H1 (cell line): ENCODE results near the gene CASP9. TPM values are rescaled to one million over a fixed set of nuclear protein-coding genes. Genes with fewer than 3 reads are reported as not detected.

ENCODE experiments used
- CTCF ChIA-PET: fragments of 300-600 bp; sonication (Branson Sonifier 250); formaldehyde crosslinking; loops from one replicate; lab custom pipeline; 2021; ENCODE audit not compliant: partially characterized antibody; lab: Charles Lee
- POLR2A ChIA-PET: fragments of 300-600 bp; sonication (Branson Sonifier 250); formaldehyde crosslinking; loops from one replicate; lab custom pipeline; 2021; ENCODE audit warnings: inconsistent platforms; ENCODE audit not compliant: partially characterized antibody; lab: Charles Lee
- DNase-seq, 2 experiments: peaks; one replicate each; pipeline versions ENCODE4 v3.0.0 to v3.0.0-alpha.2; 2010 to 2022; ENCODE audit warnings: low spot score in 2 of 2, low read depth in 1 of 2, mixed read lengths in 1 of 2
- FAIRE-seq: peaks from 2 replicates; lab custom pipeline; 2011; peaks lifted over from hg19 to GRCh38; lab: Jason Lieb, UNC
- H2AFZ ChIP-seq: 2 replicates; pipeline ENCODE4 v1.8.1; 2012; ENCODE audit warnings: low read length, inconsistent platforms
- H2AK5ac ChIP-seq: 2 replicates; pipeline ENCODE4 v1.6.1; 2013; ENCODE audit warnings: low read depth, low read length
- H2BK120ac ChIP-seq: replicated peaks from 2 replicates; pipeline ENCODE3; 2013; ENCODE audit warnings: low read depth, low read length, inconsistent platforms
- H2BK12ac ChIP-seq: 2 replicates; pipeline ENCODE4 v1.6.1; 2013; ENCODE audit warnings: low read depth, low read length
- H2BK15ac ChIP-seq: 2 replicates; pipeline ENCODE4 v1.6.1; 2013; ENCODE audit warnings: low read length
- H2BK20ac ChIP-seq: 2 replicates; pipeline ENCODE4 v1.6.1; 2013; ENCODE audit warnings: low read length
- H2BK5ac ChIP-seq: 2 replicates; pipeline ENCODE4 v1.6.1; 2013; ENCODE audit warnings: low read depth, low read length
- H3K14ac ChIP-seq: 2 replicates; pipeline ENCODE4 v1.6.1; 2013; ENCODE audit warnings: inconsistent platforms; ENCODE audit not compliant: insufficient read length
- H3K18ac ChIP-seq: 2 replicates; pipeline ENCODE4 v1.6.1; 2013; ENCODE audit warnings: low read length; ENCODE audit errors: extremely low read depth
- H3K23ac ChIP-seq: 2 replicates; pipeline ENCODE4 v1.6.1; 2013; ENCODE audit warnings: inconsistent platforms; ENCODE audit not compliant: insufficient read length
- H3K23me2 ChIP-seq: 2 replicates; pipeline ENCODE4 v1.6.1; 2013; ENCODE audit warnings: low read depth, low read length
- H3K27ac ChIP-seq: 2 replicates; pipeline ENCODE4 v1.6.1; 2011; ENCODE audit warnings: low read depth, low read length, inconsistent platforms
- H3K27me3 ChIP-seq, 4 experiments: replicated peaks in 1 of 4; 1 replicate in 1 of 4; 2 replicates in 3 of 4; pipeline versions ENCODE4 v1.6.1 to v1.8.1; 2011 to 2013; ENCODE audit warnings: low read length in 3 of 4, mild to moderate bottlenecking in 3 of 4, inconsistent platforms in 2 of 4, mixed read lengths in 2 of 4, moderate library complexity in 1 of 4; ENCODE audit not compliant: control insufficient read depth in 3 of 4, insufficient read depth in 3 of 4; ENCODE audit errors: extremely low read depth in 1 of 4
- H3K36me3 ChIP-seq, 4 experiments: 2 replicates each; pipeline versions ENCODE4 v1.6.1 to v1.8.1; 2011 to 2013; ENCODE audit warnings: mild to moderate bottlenecking in 4 of 4, low read length in 3 of 4, moderate library complexity in 2 of 4, control low read depth in 1 of 4, inconsistent platforms in 1 of 4; ENCODE audit not compliant: insufficient read depth in 4 of 4, control insufficient read depth in 2 of 4
- H3K4ac ChIP-seq: replicated peaks from 2 replicates; pipeline ENCODE3; 2013; ENCODE audit warnings: low read length, low read depth, mixed read lengths, inconsistent platforms; ENCODE audit not compliant: insufficient read length
- H3K4me1 ChIP-seq, 4 experiments: replicated peaks in 1 of 4; 1 replicate in 1 of 4; 2 replicates in 3 of 4; pipeline versions ENCODE4 v1.6.1 to v1.8.1; 2011 to 2013; ENCODE audit warnings: low read length in 3 of 4, inconsistent platforms in 2 of 4, mixed read lengths in 1 of 4; ENCODE audit not compliant: insufficient read depth in 4 of 4, control insufficient read depth in 3 of 4
- H3K4me2 ChIP-seq, 2 experiments: 2 replicates each; pipeline versions ENCODE4 v1.6.1 to v1.8.1; 2011 to 2013; ENCODE audit warnings: low read depth in 2 of 2, low read length in 2 of 2, control low read depth in 1 of 2, inconsistent platforms in 1 of 2, mild to moderate bottlenecking in 1 of 2; ENCODE audit not compliant: insufficient read depth in 1 of 2
- H3K4me3 ChIP-seq, 4 experiments: fragments of 200-600, 300-600 bp in 1 of 4; sonication (generic), shearing (Covaris generic), sonication (Bioruptor Twin) in 1 of 4; 2 replicates each; pipeline versions ENCODE4 v1.5.1 to v1.8.1; 2011 to 2016; ENCODE audit warnings: low read length in 4 of 4, low read depth in 3 of 4, control low read depth in 2 of 4, inconsistent platforms in 2 of 4, mild to moderate bottlenecking in 2 of 4, mixed read lengths in 1 of 4, moderate library complexity in 1 of 4; ENCODE audit not compliant: insufficient read depth in 2 of 4; ENCODE audit errors: extremely low read depth in 1 of 4
- H3K56ac ChIP-seq: replicated peaks from 2 replicates; pipeline ENCODE3; 2013; ENCODE audit warnings: low read depth, mild to moderate bottlenecking, mixed read lengths, low read length, inconsistent platforms; ENCODE audit not compliant: insufficient read length
- H3K79me1 ChIP-seq: 2 replicates; pipeline ENCODE4 v1.6.1; 2013; ENCODE audit warnings: low read depth, low read length, control low read depth
- H3K79me2 ChIP-seq, 2 experiments: 2 replicates each; pipeline versions ENCODE4 v1.6.1 to v1.8.1; 2012 to 2013; ENCODE audit warnings: low read length in 2 of 2, mild to moderate bottlenecking in 2 of 2, inconsistent platforms in 1 of 2; ENCODE audit not compliant: insufficient read depth in 2 of 2, control insufficient read depth in 1 of 2
- H3K9ac ChIP-seq, 4 experiments: replicated peaks in 1 of 4; 1 replicate in 1 of 4; 2 replicates in 3 of 4; pipeline versions ENCODE4 v1.6.1 to v1.8.1; 2011 to 2013; ENCODE audit warnings: low read depth in 3 of 4, low read length in 3 of 4, control low read depth in 2 of 4, mild to moderate bottlenecking in 2 of 4, moderate library complexity in 2 of 4, inconsistent platforms in 1 of 4; ENCODE audit errors: extremely low read depth in 1 of 4
- H3K9me3 ChIP-seq, 2 experiments: 2 replicates each; pipeline versions ENCODE4 v1.6.1 to v1.8.1; 2012 to 2013; ENCODE audit warnings: mild to moderate bottlenecking in 2 of 2, moderate library complexity in 2 of 2, control low read depth in 1 of 2, inconsistent platforms in 1 of 2, low read depth in 1 of 2, low read length in 1 of 2, mixed read lengths in 1 of 2; ENCODE audit not compliant: insufficient read depth in 2 of 2
- H4K20me1 ChIP-seq, 2 experiments: replicated peaks in 1 of 2; 2 replicates each; pipeline versions ENCODE3 to v1.8.1; 2011 to 2013; ENCODE audit warnings: inconsistent platforms in 2 of 2, low read length in 2 of 2, mild to moderate bottlenecking in 1 of 2; ENCODE audit not compliant: insufficient read depth in 2 of 2, control insufficient read depth in 1 of 2
- H4K5ac ChIP-seq: 2 replicates; pipeline ENCODE4 v1.6.1; 2013; ENCODE audit warnings: low read length, low read depth, mixed read lengths, inconsistent platforms; ENCODE audit not compliant: insufficient read length
- H4K8ac ChIP-seq: 2 replicates; pipeline ENCODE4 v1.8.0; 2013; ENCODE audit warnings: mild to moderate bottlenecking, moderate library complexity, low read length, inconsistent platforms; ENCODE audit not compliant: insufficient read depth; ENCODE audit errors: extremely low read depth
- H4K91ac ChIP-seq: replicated peaks from 2 replicates; pipeline ENCODE3; 2013; ENCODE audit warnings: low read length, mixed read lengths, inconsistent platforms; ENCODE audit not compliant: insufficient read length
- EP300 ChIP-seq, 2 experiments: IDR thresholded peaks; 1 replicate in 1 of 2; 2 replicates in 1 of 2; pipeline ENCODE4 v1.6.1; 2011 to 2012; ENCODE audit warnings: low read depth in 2 of 2, low read length in 2 of 2, mild to moderate bottlenecking in 2 of 2, borderline replicate concordance in 1 of 2, inconsistent platforms in 1 of 2, moderate library complexity in 1 of 2
- EZH2 ChIP-seq: fragments of 200-600 bp; sonication (generic); IDR thresholded peaks from 2 replicates; pipeline ENCODE4 v1.7.1; 2012; ENCODE audit warnings: low read depth, mild to moderate bottlenecking, moderate library complexity, low read length, inconsistent platforms; ENCODE audit not compliant: severe bottlenecking
- MAFK ChIP-seq: IDR thresholded peaks from 2 replicates; pipeline ENCODE4 v1.6.1; 2012; ENCODE audit warnings: low read depth, mild to moderate bottlenecking, improper control_type of control experiment, low read length
- RBBP5 ChIP-seq: IDR thresholded peaks from 2 replicates; pipeline ENCODE4 v1.7.1; 2012; ENCODE audit warnings: low read depth, mild to moderate bottlenecking, inconsistent platforms, low read length, moderate library complexity, borderline replicate concordance
- RXRA ChIP-seq: IDR thresholded peaks from 2 replicates; pipeline ENCODE4 v1.6.1; 2011; ENCODE audit warnings: low read depth, mild to moderate bottlenecking, low read length, moderate library complexity; ENCODE audit not compliant: insufficient read depth
- SAP30 ChIP-seq: fragments of 300-600 bp; sonication (generic); IDR thresholded peaks from 2 replicates; pipeline ENCODE4 v1.7.1; 2012; ENCODE audit warnings: low read length, moderate library complexity, mild to moderate bottlenecking, inconsistent platforms; ENCODE audit not compliant: insufficient read depth, insufficient replicate concordance
- TAF1 ChIP-seq: IDR thresholded peaks from 2 replicates; pipeline ENCODE4 v1.6.1; 2011; ENCODE audit warnings: mild to moderate bottlenecking, low read depth, low read length
- TAF7 ChIP-seq: optimal IDR thresholded peaks from 2 replicates; pipeline ENCODE3; 2011; ENCODE audit warnings: low read depth, mild to moderate bottlenecking, inconsistent platforms, low read length, moderate library complexity, borderline replicate concordance
- TBP ChIP-seq: IDR thresholded peaks from 2 replicates; pipeline ENCODE4 v1.6.1; 2011; ENCODE audit warnings: low read depth, low read length, improper control_type of control experiment
- USF2 ChIP-seq: IDR thresholded peaks from 2 replicates; pipeline ENCODE4 v1.6.1; 2011; ENCODE audit warnings: low read length, improper control_type of control experiment
- ZNF274 ChIP-seq: IDR thresholded peaks from 2 replicates; pipeline ENCODE4 v1.7.0; 2012; ENCODE audit warnings: low read length, borderline replicate concordance; ENCODE audit errors: extremely low read depth
- WGBS, 2 experiments: shearing (Covaris generic) in 1 of 2; methylation state at CpG; one replicate each; pipeline versions ENCODE4 v1.1.6 to v1.1.7; 2013 to 2015; ENCODE audit warnings: low lambda C conversion rate in 2 of 2, mixed read lengths in 2 of 2, inconsistent platforms in 1 of 2, low coverage in 1 of 2, missing lambda C conversion rate in 1 of 2; ENCODE audit not compliant: insufficient replicate concordance in 2 of 2, insufficient coverage in 1 of 2, insufficient read length in 1 of 2; ENCODE audit errors: extremely low coverage in 1 of 2, missing lambda C conversion rate in 1 of 2; 5-methylcytosine and 5-hydroxymethylcytosine counted together
- polyA plus RNA-seq, 7 experiments: library from polyadenylated mRNA; depleted of rRNA in 3 of 7; stranded (reverse) in 5 of 7; unstranded in 2 of 7; fragments of >200 nt in 5 of 7; fragments of 200-250 nt in 2 of 7; gene quantifications; 1 replicate in 5 of 7; 2 replicates in 1 of 7; 4 replicates in 1 of 7; pipeline versions ENCODE4 v1.2.1 to v1.2.3, GENCODE V29; 2011 to 2013; ENCODE audit warnings: missing spikeins in 2 of 7, mixed read lengths in 2 of 7
- total RNA-seq: library from RNA; stranded (reverse); fragmentation: NEBNext Ultra II Directional; extraction: Animal tissue kit (Norgen Biotek cat#: 25700); gene quantifications from 2 replicates; pipeline ENCODE4 v1.2.1, GENCODE V29; 2021
- TF ChIP-seq, protein P1 (sequence below): IDR thresholded peaks from 2 replicates; pipeline ENCODE4 v1.6.1; 2012; ENCODE audit warnings: inconsistent platforms

CASP9 gene
- total and polyA plus RNA-seq, 2 of the 8 experiments (the other 6 are each of a cell fraction or from before 2014, with no cell fraction given): 14.8 to 36.3 TPM

DNA sequence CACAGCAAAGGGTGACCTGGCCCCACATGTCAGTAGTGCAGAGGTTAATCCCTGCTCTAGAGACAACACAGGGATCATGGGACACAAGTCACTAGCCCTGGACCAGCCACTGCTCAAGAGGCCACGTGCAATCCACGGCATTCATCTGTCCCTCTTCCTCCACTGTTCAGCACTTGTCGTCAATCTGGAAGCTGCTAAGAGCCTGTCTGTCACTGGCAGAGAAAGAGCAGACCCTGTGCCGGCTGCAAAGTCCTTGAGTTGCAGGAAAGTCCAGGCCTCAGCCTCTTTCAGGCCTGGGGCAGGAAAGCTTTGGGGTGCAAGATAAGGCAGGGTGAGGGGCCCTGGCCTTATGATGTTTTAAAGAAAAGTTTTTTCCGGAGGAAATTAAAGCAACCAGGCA lies 31.4 kb downstream of the CASP9 start:
- no peak for DNase-seq
- H3K4ac ChIP-seq: no peak overlapping the region
- no peak overlapping the region for H3K23ac ChIP-seq
- H2AFZ ChIP-seq: no peak overlapping the region
- H2BK120ac ChIP-seq: no peak overlapping the region
- POLR2A ChIA-PET: no interaction called here
- no peak overlapping the region for H3K27ac ChIP-seq
- H3K4me2 ChIP-seq: no peak overlapping the region
- 89% methylated on average over 5 of the region's 5 CpGs; no CpG with 5 or more reads in 1 of the 2 experiments for WGBS, 2 experiments
- H2BK20ac ChIP-seq: no peak overlapping the region
- no peaks in the 10 kb centered on the region for H3K27me3 ChIP-seq
- H3K23me2 ChIP-seq: no peaks in the 10 kb centered on the region
- CTCF ChIA-PET: interaction anchor here (1.2 kb wide), 1 partner anchor 8 kb away, joined by 3 read pairs; no protein-coding TSS in a partner anchor
- no peak overlapping the region for H3K56ac ChIP-seq
- no peak overlapping the region for H3K14ac ChIP-seq
- no peak overlapping the region for H2BK15ac ChIP-seq
- H3K79me1 ChIP-seq: no peaks in the 10 kb centered on the region
- H3K79me2 ChIP-seq: no peaks in the 10 kb centered on the region
- H4K8ac ChIP-seq: no peak overlapping the region; the same call in 1 of the 2 replicates
- H2AK5ac ChIP-seq: no peak overlapping the region
- no peak overlapping the region for H4K5ac ChIP-seq
- peaks cover 0 to 4% (median 0%) of the 10 kb centered on the region in 4 experiments; a peak in 2 of 7 replicates for H3K4me1 ChIP-seq
- H3K9me3 ChIP-seq: no peaks in the 10 kb centered on the region
- no peaks in the 10 kb centered on the region for H4K20me1 ChIP-seq
- no peak overlapping the region for H3K18ac ChIP-seq
- H2BK5ac ChIP-seq: no peak overlapping the region
- H3K36me3 ChIP-seq: peaks cover 0 to 4% (median 2%) of the 10 kb centered on the region in 4 experiments; a peak in 3 of 8 replicates
- no peak overlapping the region for H3K4me3 ChIP-seq
- no peak overlapping the region for H3K9ac ChIP-seq
- FAIRE-seq: no peak
- no peak overlapping the region for H2BK12ac ChIP-seq
- H4K91ac ChIP-seq: no peak overlapping the region
- no peak for TF ChIP-seq TAF7
- no peak for TF ChIP-seq EP300 (IDR thresholded peaks at IDR 0.05; ENCODE audit: borderline replicate concordance in 1 of 2, low read depth in 2 of 2, low read length in 2 of 2)
- TF ChIP-seq RBBP5: no peak
- no peak for TF ChIP-seq EZH2
- TF ChIP-seq, protein P1, sequence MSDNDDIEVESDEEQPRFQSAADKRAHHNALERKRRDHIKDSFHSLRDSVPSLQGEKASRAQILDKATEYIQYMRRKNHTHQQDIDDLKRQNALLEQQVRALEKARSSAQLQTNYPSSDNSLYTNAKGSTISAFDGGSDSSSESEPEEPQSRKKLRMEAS: no peak
- TF ChIP-seq RXRA: no peak
- TF ChIP-seq ZNF274: no peak
- no peak for TF ChIP-seq MAFK
- TF ChIP-seq TAF1: no peak
- no peak for TF ChIP-seq SAP30
- no peak for TF ChIP-seq USF2
- no peak for TF ChIP-seq TBP
